ENCODE data around the gene NANS.

Gene NANS

DNA sequence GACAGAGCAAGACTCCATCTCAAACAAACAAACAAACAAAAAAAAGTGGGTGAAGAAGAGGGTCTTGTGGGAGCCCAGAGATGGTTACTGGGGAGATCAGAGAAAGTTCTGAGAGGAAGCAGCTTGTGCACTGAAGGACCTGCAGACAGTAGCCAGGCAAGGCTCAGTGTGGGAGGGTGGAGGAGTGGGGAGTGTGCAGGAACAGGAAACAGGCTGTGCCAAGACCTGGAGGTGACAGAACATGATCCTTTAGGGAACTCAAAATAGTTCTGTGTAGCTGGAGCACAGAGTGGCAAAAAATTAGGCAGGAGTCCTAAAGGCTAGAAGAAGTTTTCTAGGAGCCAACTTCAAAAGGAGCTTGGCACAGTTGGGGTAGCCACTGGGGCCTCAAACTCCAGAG, 19.2 kb upstream of the NANS start:
- H3K4me3 ChIP-seq (ENCODE audit: low read depth, low read length): no peak overlapping the region

DNA sequence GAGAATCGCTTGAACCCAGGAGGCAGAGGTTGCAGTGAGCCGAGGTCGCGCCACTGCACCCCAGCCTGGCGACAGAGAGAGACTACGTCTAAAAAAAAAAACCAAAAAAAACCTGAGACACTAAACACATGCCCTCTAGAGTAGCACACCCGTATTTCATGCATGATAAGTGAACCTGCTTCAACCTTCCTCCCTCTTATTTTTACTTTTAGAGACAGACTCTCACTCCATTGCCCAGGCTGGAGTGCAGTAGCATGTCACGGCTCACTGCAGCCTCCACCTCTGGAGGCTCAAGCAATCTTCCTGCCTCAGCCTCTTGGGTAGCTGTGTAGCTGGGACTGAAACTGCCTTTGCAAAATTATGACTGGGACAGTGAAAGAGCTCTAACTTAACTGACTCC, 17.6 kb upstream of the NANS start:
- H3K4me3 ChIP-seq (ENCODE audit: low read depth, low read length): no peak overlapping the region
- peak; percentile 14; the same call in 1 of the 2 replicates for TF ChIP-seq CTCF (IDR thresholded peaks at IDR 0.05; ENCODE audit: borderline replicate concordance, insufficient read depth, low read depth, low read length)

More for the DNA sequence above, 19.2 kb upstream of the NANS start:
- no peak for TF ChIP-seq CTCF (IDR thresholded peaks at IDR 0.05; ENCODE audit: borderline replicate concordance, insufficient read depth, low read depth, low read length)

GRCh38 chr9:98039607-98040017, 16.9 kb upstream of the NANS start:
- no peak overlapping the region for H3K4me3 ChIP-seq (ENCODE audit: low read depth, low read length)
- TF ChIP-seq CTCF (IDR thresholded peaks at IDR 0.05; ENCODE audit: borderline replicate concordance, insufficient read depth, low read depth, low read length): no peak

- H3K4me3 ChIP-seq (ENCODE audit: low read depth, low read length): no peak overlapping the region
- TF ChIP-seq CTCF (IDR thresholded peaks at IDR 0.05; ENCODE audit: borderline replicate concordance, insufficient read depth, low read depth, low read length): no peak
Measured at GRCh38 chr9:98040212-98040611, 16.3 kb upstream of the NANS start.

DNA sequence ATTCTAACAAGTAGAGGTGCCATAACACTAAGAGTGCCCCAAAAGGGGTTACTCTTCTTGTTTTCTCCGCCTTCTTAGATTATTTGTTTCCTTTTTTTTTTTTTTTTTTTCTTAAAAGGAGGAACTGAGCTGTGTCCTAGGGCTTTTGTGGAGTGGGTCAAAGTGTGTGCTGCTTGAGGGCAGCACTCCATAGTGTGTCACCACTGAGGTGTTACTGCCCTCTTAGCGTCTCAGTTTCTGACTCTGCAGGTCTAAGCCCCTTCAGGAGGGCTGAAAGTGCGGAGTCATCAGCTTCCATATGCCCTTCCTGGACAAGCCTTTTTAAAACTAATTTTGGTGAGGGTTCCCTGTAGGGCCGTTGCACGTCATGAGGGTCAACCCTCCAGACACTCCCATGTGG, 12.6 kb upstream of the NANS start:
- H3K4me3 ChIP-seq (ENCODE audit: low read depth, low read length): no peak overlapping the region
- TF ChIP-seq CTCF (IDR thresholded peaks at IDR 0.05; ENCODE audit: borderline replicate concordance, insufficient read depth, low read depth, low read length): no peak

DNA sequence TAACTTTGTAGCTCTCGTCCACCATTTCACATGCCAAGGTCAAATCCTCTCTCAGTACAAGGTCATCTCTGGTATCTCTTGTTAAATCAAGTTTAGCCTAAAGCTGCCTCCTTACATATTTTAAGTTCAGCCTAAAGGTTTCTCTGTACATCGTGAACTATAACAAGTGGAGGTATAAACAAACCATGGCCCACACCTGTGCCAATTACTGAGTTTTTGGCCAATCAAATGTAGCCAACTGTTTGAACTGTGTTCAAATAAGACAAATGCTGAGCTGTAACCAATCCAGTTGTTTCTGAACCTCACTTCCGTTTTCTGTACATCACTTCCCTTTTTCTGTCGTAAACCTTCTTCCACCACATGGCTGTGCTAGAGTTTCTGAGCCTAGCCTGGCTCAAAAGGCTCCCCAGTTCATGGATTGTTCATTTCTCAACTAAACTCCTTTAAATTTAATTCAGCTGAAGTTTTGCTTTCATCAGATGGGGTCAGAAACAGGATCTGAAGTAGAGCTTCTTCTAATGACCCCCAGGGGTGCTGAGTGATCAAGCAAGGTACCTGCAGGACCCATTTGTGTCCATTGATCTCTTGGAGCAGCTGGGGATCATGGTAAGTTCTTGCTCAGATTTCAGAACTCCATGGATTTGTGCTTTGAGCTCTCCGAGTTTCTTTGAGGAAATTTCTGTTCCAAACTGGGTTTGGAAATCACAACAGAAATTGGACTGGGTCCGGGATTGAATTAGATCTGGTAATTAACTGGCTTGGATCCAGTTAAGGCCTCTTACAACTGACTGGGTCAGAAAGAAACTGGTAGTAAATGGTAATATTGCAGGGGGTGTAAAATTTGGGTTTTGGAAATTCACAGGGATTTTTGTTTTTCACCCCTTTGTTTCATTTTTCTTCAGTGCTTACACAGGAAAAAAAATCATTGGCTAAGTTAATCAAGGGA, 11.0 kb upstream of the NANS start:
- peak overlapping the region; percentile 35 for H3K4me3 ChIP-seq (ENCODE audit: low read depth, low read length)
- 0 out of 2 replicates have a peak, but pooled peaks have one; percentile 1 for TF ChIP-seq CTCF (IDR thresholded peaks at IDR 0.05; ENCODE audit: borderline replicate concordance, insufficient read depth, low read depth, low read length)

DNA sequence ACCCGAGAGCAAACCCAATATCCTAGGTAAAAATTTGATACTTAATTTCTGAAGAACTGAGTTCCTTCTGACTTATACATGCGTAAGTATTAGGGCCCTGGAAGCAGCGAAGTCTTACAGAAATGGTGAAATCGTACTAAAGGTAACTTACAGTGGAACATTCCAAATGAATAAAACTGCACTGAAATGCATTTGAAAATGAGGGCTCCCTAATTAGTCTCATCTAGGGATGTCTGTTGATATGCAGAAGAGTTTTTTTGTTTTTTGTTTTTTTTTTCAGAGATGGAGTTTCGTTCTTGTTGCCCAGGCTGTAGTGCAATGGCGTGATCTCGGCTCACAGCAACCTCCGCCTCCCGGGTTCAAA, 10.4 kb upstream of the NANS start:
- no peak overlapping the region for H3K4me3 ChIP-seq (ENCODE audit: low read depth, low read length)
- TF ChIP-seq CTCF (IDR thresholded peaks at IDR 0.05; ENCODE audit: borderline replicate concordance, insufficient read depth, low read depth, low read length): no peak
